ENCODE measurements around the gene MGLL. TPM values are rescaled to one million over a fixed set of nuclear protein-coding genes. Genes with fewer than 3 reads are reported as not detected.

MGLL gene
- total RNA-seq, 1 experiment from 2014 or later, result 42.4 TPM

GRCh38 chr3:127787571-127788365 lies 34.5 kb downstream of the MGLL start:
- no TSS peak for BruUV-seq (replicated peaks)
- peaks cover 37% of the 10 kb centered on the region for H3K4me1 Mint-ChIP-seq (ENCODE audit: low read depth, unreplicated experiment)
- CTCF ChIA-PET, result no interaction called here

GRCh38 chr3:127787071-127787490 lies 35.2 kb downstream of the MGLL start:
- no peak for DNase-seq
- TF ChIP-seq CTCF (IDR thresholded peaks at IDR 0.05; ENCODE audit: unreplicated experiment), result no peak
- Mint-ChIP-seq H3K36me3 (ENCODE audit: insufficient read depth, unreplicated experiment) (no peaks in the 10 kb centered on the region), H3K27ac (ENCODE audit: unreplicated experiment) (no peak overlapping the region), H3K9me3 (ENCODE audit: low read depth, unreplicated experiment) (no peaks in the 10 kb centered on the region), H3K4me1 (ENCODE audit: low read depth, unreplicated experiment) (peaks cover 37% of the 10 kb centered on the region), H3K4me3 (ENCODE audit: low read depth, unreplicated experiment) (no peak overlapping the region), H3K27me3 (ENCODE audit: unreplicated experiment) (no peaks in the 10 kb centered on the region)
- intact Hi-C loops (cut with micrococcal nuclease; ENCODE audit: unreplicated experiment), result no loop called here
- no TSS peak for BruUV-seq (replicated peaks)
- CTCF ChIA-PET, result no interaction called here

More at GRCh38 chr3:127787571-127788365, 34.5 kb downstream of the MGLL start:
- Mint-ChIP-seq H3K4me3 (ENCODE audit: low read depth, unreplicated experiment) (no peak overlapping the region), H3K27me3 (ENCODE audit: unreplicated experiment) (no peaks in the 10 kb centered on the region), H3K27ac (ENCODE audit: unreplicated experiment) (no peak overlapping the region), H3K36me3 (ENCODE audit: insufficient read depth, unreplicated experiment) (no peaks in the 10 kb centered on the region), H3K9me3 (ENCODE audit: low read depth, unreplicated experiment) (no peaks in the 10 kb centered on the region)
- DNase-seq, result no peak
- intact Hi-C loops (cut with micrococcal nuclease; ENCODE audit: unreplicated experiment), result no loop called here
- no peak for TF ChIP-seq CTCF (IDR thresholded peaks at IDR 0.05; ENCODE audit: unreplicated experiment)

GRCh38 chr3:127786353-127787070 lies 35.8 kb downstream of the MGLL start:
- no TSS peak for BruUV-seq (replicated peaks)
- intact Hi-C loops (cut with micrococcal nuclease; ENCODE audit: unreplicated experiment), result no loop called here
- no peak for TF ChIP-seq CTCF (IDR thresholded peaks at IDR 0.05; ENCODE audit: unreplicated experiment)
- H3K36me3 Mint-ChIP-seq (ENCODE audit: insufficient read depth, unreplicated experiment), result no peaks in the 10 kb centered on the region
- no peak for DNase-seq
- peaks cover 34% of the 10 kb centered on the region for H3K4me1 Mint-ChIP-seq (ENCODE audit: low read depth, unreplicated experiment)
- CTCF ChIA-PET, result interaction anchor here (0.6 kb wide), 1 partner anchor 280 kb away, joined by 5 read pairs; no protein-coding TSS in a partner anchor
- H3K27me3 Mint-ChIP-seq (ENCODE audit: unreplicated experiment), result no peaks in the 10 kb centered on the region
- H3K4me3 Mint-ChIP-seq (ENCODE audit: low read depth, unreplicated experiment), result no peak overlapping the region
- H3K9me3 Mint-ChIP-seq (ENCODE audit: low read depth, unreplicated experiment), result no peaks in the 10 kb centered on the region
- no peak overlapping the region for H3K27ac Mint-ChIP-seq (ENCODE audit: unreplicated experiment)

- DNase-seq, result no peak
- Mint-ChIP-seq H3K27me3 (ENCODE audit: unreplicated experiment) (no peaks in the 10 kb centered on the region), H3K9me3 (ENCODE audit: low read depth, unreplicated experiment) (no peaks in the 10 kb centered on the region), H3K4me3 (ENCODE audit: low read depth, unreplicated experiment) (no peak overlapping the region), H3K4me1 (ENCODE audit: low read depth, unreplicated experiment) (peaks cover 26% of the 10 kb centered on the region), H3K36me3 (ENCODE audit: insufficient read depth, unreplicated experiment) (no peaks in the 10 kb centered on the region), H3K27ac (ENCODE audit: unreplicated experiment) (no peak overlapping the region)
- BruUV-seq (replicated peaks), result no TSS peak
- CTCF ChIA-PET, result interaction anchor here (0.6 kb wide), 2 partner anchors 279 to 1308 kb away, joined by 3 to 5 read pairs; no protein-coding TSS in a partner anchor
- intact Hi-C loops (cut with micrococcal nuclease; ENCODE audit: unreplicated experiment), result no loop called here
- no peak for TF ChIP-seq CTCF (IDR thresholded peaks at IDR 0.05; ENCODE audit: unreplicated experiment)
These were observed 36.5 kb downstream of the MGLL start for GRCh38 chr3:127785711-127786265.
